GM21390 (cell line): ENCODE results near the gene PSMB10.
"Not testable (repeated sequence)": the region's sequence is repeated elsewhere in the genome, so short reads cannot be mapped to it uniquely, and the experiment has no call there.

Source experiments
- ATAC-seq: cut with Tn5 transposase; IDR thresholded peaks from one replicate; pipeline ENCODE4 v1.9.1; 2021; ENCODE audit not compliant: unreplicated experiment

Gene PSMB10

DNA sequence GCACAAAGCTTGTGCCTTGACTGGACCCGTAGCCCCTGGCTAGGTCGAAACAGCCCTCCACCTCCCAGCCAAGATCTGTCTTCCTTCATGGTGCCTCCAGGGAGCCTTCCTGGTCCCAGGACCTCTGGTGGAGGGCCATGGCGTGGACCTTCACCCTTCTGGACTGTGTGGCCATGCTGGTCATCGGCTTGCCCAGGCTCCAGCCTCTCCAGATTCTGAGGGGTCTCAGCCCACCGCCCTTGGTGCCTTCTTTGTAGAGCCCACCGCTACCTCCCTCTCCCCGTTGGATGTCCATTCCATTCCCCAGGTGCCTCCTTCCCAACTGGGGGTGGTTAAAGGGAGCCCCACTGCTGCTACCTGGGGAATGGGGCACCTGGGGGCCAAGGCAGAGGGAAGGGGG, 8.5 kb downstream of the PSMB10 start:
- no peak for ATAC-seq

DNA sequence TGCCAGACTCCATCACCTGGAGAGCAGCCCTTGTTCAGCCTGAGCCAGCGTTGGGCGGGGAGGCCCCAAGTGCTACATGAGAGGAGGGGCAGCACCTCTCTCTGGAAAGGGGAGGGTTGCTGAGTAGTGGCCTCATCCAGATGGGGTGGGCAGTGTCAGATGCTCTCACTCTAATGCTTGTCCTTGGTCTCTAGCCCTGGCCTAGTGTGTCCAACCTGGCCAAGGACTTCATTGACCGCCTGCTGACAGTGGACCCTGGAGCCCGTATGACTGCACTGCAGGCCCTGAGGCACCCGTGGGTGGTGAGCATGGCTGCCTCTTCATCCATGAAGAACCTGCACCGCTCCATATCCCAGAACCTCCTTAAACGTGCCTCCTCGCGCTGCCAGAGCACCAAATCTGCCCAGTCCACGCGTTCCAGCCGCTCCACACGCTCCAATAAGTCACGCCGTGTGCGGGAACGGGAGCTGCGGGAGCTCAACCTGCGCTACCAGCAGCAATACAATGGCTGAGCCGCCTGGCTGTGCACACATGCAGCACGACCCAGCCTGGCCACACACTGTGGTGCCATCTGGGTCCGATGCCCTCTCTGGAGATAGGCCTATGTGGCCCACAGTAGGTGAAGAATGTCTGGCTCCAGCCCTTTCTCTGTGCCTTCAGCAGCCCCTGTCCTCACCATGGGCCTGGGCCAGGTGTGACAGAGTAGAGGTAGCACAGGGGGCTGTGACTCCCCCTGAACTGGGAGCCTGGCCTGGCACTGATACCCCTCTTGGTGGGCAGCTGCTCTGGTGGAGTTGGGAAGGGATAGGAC, 9.3 kb downstream of the PSMB10 start:
- no peak for ATAC-seq

DNA sequence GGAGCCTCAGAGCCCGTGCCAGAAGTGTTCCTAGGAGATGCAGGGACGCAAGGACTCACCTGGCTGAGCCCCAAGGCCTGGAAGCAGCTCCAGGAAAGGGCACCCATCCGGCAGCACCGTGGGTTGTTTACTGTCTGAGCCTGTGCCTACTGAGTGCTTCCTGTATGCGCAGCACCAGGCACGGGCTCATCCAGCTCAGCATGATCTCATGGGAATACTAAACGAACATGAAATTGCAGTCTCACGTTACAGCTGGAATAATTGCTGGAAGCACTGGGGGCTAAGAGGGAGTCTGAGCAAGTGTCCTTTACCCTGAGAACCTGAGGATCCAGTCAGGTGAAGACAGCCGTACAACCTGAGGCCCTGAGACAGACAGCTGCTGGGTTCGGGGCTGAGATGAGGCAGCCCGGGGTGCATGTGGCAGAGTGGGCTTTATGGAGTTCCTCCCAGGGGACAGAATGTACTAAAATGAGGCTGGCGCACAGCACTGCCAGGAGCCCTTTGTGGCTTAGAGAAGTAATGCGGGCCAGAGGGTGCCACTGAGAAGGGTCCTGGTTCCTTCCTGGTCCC, 10.4 kb downstream of the PSMB10 start:
- no peak for ATAC-seq

DNA sequence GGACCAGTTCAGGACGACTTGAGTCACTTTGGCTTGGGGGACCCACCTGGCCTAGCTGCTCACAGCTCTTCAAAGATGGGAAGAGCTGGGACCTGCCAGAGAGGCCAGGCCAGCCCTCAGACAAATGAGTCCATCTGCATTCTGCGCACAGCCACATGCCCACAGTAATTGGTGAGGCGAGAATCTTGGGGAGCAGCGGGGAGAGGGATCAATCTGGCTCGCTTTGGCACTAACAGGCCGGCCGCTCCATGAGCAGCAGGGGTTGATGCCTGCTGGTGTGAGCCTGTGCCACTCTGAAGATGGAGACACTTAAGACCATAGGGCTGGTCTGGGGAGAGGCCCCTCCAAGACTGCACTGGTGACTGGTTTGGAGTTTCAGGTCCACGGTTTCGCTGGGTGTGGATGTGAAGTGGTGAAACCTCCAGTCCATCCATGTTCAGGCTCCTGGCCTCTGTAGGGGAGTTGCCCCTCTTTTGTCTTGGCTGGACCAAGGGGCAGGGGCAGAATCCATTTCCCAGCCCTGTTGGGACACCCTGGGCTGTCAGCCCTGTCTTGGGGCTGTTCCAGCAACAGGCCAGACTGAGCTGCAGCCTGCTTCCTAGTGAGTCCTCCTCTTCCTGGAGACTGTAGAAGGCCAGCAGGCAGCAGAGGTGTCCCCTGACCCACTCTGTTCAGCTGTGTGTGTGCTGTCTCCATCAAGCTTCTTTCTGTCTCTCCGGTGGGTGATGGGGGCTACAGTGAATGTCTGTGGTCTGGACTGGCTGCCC, 12.3 kb downstream of the PSMB10 start:
- no peak for ATAC-seq

DNA sequence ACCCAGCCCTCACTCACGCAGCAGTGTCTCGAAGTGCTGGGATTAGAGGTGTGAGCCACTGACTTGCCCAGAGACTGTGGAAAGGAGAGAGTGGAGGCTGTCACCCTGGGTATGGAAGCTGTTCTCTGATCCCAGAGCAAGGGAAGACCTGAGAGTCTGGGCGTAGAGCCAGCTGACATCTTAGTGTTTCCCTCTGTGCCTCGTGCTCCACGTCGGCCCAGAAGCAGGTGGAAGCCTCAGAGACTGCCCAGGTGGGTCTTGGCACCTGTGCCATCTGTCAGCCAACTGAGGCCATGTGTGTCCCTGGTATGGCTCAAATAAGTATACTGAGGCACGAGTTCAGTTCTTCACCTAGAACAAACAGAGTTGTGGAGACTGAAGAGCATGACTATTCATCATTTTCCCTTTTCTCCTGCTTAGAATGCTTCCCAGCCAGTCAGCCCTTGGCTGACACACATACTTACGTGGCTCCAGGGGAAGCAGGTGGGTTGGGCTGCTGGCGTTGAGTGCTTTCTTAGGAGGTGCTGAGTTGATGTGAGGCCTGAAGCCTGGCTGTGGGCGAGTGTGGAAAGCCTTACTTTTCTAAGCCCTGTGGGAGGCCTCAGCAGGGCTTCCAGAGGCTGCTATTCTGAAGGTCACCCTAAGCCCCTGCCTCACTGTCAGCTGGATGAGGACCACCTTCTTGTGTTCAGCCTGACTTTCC, 13.1 kb downstream of the PSMB10 start:
- ATAC-seq = no peak

DNA sequence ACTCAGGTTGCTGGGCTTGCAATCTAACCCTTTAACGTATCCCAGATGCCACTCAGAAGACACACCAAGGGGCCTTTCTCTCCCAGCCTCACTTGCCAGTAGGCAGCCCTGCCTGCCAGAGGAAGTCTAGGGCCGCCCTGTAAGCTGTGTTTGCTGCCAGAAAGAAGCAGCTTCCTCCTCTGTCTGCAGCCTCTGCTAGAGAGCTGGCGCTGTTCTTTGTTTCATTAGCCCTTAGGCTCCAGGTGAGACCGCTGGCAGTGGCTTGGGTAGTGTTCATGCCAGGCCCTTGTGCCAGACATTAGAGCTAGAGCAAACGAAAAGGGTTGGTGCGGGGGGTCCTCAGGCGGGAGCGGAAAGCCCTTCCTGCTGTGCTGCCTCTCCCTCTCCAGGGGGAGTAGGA, 13.9 kb downstream of the PSMB10 start:
- no peak for ATAC-seq

DNA sequence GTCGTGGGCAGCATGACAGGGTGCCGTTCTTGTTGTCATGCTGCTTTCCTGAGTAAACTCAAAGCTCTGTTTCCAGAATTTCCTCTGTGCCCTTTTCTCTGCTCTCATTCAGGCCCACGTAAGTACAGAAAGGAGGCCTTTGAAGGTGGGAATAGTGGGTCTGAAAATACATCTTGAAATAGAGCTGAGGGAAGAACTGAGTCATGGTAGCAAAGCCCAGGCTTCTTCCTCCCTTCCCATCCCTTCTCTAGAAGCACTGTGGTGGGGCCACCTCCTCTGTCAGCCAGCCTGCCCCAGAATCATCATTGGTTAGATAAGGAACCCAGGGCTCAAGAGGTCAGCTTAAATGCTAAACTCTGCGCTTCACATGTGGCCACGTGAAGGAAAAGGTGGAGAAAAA, 14.4 kb downstream of the PSMB10 start:
- ATAC-seq = no peak

DNA sequence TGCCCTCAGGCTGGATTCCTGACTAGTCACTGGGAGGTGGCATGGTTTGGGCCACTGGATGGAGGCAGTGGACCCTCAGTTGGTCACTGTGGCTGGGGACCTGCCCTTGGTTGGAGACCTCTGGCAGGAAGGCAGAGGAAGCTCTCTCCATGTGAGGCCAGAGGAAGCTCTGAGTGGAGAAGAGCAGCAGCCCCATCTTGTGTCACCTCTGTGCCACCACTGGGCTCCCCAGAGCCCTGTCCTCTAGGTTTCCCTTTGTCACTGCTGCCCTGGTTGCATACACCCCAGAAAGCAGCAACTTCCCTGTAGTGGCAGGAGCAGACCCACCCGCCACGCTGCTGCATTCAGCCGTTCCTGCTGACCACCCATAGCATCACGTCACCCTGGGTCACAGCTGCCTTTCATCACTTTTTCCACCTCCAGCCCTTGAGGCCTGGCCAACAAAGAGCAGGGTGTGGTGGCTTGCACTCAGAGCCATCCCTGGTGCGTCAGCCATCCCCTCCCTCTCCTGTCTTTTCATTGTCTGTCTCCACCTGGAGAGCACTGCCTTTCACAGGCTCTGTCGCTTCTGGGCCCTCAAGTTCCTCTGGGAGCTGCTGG, 16.9 kb downstream of the PSMB10 start:
- no peak for ATAC-seq

DNA sequence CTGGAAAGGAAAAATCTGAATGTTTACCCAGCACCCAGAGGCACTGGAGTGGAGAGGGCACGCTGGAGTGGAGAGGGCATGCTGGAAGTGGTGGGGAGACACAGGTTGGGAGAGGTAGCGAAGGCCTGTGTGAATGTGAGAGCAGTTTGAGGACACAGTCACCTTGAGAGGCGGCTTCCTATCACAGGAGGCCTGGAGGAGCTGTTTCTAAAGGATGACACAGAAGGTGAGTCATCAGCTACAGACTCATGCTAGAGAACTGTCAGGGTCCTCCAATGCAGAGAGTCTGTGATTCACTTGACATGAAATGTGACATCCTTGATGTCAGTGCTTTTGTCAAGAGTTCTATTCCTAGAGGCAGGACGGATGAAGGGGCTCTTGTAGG, 18.8 kb downstream of the PSMB10 start:
- no peak for ATAC-seq

DNA sequence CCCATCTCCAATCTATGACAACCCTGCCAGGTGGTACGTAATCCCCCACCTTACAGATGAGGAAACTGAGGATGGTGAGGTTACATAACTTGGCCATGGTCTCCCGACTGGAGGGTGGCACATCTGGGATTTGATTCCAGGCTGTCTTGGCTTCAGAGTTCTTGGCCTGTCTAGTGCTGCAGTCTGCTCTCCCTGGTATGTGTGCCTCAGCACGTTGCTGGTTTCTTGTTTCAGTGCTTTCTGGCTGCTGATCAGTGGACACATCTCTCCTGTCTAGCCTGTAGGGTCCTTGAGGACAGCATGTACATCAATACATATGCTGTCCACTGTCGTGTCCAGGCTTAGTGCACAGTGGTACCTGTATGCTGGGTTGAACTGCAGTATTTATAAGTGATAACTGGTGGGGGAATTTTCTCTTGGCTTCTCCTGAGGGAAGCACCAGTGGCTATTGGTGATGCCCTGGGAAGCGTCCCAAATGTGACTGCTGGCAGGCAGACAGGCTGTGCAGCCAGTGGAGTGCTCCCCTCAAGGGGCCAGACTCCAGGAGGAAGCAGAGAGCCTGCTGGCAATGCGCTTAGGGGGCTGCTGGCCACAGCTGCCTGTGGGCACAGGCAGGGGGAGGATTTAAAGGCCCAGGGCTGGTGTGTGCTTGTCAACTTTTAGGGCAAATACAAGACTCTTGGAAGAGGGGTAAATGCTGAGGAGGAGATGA, 19.4 kb downstream of the PSMB10 start:
- no peak for ATAC-seq

DNA sequence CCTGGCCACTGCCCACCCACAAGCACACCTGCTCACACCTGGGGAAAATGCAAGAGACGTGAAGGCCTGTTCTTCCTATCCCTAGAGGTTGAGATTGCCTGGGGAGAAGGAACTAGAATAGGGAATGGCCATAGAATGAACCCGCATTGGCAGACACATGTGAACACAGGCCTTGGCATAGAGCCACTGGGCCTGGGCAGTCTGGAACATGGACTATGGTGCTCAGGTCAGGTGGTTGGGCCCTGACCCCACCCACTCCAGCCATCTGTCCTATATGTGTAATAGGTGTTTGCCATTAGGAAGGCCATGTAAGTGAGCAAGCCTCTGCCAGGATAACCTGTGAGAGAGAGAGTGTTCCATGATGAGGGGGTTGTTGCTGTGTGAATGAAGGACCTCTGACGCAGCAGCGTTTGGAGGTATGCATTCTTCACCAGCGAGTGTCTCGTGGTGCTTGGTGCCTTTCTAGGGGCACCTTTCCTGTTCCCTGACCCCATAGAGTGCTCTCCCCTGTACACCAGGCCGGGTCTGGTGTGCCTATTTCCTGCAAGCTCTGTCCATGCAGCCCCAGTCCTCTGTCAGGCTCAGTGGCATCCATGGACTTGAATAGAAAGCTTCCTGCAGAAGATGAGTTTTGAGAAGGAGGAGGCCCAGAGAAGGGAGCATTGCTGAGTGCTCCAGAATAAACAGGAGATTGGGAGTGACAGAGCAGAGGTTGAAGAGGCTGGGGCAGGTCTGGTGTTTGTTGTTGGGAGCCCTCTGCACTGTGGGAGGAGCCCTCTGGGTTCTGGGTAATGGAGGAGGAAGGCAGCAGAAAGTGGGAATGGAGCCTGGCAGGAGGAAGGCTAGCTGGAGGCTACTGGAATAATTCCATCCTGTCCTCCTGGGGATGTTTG, 20.6 kb downstream of the PSMB10 start:
- ATAC-seq = no peak

DNA sequence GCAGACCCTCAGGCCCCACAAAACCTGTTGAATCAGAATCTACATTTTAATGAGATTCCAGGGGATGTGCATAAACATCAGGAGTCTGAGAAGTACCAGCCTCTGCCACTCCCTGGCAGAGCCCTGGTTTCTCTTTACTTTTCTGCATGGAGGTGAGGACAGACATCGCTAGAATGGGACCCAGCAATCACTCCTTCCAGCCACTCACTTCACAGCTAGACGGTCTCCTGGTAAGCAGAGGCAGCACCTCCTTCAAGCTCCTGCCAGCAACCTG, 21.2 kb downstream of the PSMB10 start:
- not testable (repeated sequence) for ATAC-seq

DNA sequence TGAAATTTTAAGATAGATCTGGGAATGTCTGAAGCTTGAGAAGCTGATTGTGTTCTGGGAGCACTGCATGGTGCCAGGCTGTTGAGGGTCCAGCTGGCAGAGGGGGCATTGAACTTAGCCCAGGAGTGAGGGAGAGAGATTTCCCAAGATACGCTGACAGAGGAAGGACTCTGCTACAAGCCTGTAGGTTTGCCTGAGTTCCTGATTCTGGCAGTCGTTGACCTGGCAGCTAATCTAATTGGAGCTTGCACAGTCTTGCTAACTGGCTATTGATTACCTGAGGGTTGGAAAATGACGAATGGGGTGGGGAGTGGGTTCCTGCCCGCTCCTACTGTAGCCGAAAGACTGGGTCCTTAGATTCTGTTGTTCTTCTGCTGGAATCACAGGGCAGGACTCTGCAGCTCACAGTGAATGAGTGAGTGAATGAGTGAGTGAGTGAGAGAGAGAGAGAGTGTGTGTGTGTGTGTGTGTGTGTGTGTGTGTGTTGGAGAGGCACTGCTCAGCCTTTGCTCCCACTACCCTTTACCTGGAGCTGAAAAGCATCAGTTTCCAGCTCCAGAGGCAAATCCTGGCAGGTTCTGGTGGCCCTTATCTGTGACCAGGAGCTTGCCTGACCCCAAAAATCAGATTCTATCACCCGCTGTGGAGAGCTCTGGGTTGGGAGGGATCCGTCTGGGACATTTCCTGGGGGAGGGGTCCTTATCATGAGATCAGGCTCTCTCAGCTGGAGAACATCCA, 21.7 kb downstream of the PSMB10 start:
- ATAC-seq = no peak

DNA sequence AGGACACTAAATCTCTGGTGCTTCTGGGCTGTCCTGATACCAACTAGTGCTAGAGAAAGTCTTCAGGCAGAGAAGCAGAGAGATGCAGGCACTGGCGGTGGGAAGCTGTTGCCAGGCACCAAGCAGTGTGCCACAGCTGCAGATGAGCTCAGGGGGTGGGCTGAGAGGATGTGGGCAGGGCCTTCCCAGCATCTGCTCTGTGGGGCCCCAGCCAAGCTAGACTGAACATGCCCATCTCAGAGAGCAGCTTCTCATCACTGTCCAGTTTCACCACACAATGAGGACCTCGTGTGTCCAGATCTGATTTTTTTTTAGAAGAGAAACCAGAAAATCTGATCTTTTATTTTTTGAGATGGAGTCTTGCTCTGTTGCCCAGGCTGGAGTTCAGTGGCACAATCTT, 26.5 kb downstream of the PSMB10 start:
- ATAC-seq = no peak

DNA sequence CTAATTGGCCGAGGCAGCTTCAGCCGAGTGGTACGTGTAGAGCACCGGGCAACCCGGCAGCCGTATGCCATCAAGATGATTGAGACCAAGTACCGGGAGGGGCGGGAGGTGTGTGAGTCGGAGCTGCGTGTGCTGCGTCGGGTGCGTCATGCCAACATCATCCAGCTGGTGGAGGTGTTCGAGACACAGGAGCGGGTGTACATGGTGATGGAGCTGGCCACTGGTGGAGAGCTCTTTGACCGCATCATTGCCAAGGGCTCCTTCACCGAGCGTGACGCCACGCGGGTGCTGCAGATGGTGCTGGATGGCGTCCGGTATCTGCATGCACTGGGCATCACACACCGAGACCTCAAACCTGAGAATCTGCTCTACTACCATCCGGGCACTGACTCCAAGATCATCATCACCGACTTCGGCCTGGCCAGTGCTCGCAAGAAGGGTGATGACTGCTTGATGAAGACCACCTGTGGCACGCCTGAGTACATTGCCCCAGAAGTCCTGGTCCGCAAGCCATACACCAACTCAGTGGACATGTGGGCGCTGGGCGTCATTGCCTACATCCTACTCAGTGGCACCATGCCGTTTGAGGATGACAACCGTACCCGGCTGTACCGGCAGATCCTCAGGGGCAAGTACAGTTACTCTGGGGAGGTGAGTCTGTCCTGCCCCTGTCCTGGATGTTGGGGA, 27.5 kb downstream of the PSMB10 start:
- no peak for ATAC-seq

DNA sequence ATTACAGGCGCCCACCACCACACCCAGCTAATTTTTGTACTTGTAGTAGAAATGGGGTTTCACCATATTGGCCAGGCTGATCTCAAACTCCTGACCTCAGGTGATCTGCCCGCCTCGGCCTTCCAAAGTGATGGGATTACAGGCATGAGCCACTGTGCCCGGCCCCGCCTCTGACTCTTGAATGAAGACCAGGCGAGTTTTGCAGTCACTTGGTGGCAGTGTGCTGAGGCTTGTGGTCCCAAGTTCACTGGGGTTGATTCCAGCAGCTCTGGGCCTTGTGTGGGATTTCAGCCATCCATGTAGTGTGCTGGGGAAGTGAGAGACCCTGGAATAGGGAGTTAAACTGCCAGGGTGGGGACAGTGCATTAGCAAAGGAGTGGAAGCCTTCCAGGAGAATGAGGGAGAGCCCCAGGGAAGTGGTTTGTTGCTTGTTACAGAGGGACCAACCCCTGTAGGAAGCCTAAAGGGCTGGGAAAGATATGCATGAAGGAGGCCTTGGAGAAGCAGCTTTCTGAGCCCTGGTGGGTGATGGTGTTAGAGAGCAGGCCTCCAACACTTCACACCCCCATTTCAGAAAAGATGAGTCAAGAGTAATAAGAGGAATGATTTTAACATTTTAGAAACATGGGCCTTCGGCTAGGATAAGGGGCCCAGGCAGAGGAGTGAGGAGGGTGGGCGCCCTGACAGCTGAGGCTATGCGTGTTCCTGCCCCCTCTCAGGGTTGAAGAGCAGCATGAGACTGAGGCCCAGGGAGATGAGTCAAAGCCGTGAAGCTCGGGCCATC, 29.1 kb downstream of the PSMB10 start:
- no peak for ATAC-seq

DNA sequence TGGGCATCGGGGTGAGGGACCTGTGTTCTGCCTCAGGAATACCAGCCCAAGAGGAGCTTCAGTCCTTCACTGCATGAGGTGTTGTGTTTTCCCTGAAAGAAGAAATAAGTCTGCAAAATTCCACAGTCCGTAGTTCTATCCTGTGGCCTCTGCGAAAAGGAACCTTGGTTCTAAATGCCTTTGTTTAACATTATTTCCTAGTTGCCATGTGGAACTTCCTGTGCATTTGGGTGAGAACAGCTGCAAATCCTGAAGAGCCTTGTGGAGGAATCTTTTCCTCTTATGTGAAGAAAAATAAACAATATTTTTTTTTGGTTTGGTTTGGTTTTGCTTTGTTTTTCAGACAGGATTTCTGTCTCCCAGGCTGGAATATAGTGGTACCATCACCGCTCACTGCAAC, 33.8 kb downstream of the PSMB10 start:
- no peak for ATAC-seq

DNA sequence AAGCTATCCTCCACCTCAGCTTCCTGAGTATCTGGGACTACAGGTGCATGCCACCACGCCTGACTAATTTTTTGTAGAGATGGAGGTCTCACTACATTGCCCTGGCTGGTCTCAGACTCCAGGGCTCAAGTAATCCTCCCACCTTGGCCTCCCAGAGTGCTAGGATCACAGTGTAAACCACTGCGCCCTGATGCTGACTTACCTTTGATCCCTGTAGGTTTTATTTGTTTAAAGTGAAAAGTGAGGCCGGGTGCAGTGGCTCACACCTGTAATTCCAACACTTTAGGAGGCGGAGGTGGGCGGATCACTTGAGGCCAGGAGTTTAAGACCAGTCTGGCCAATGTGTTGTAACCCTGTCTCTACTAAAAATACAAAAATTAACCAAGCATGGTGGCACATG, 34.9 kb downstream of the PSMB10 start:
- no peak for ATAC-seq
